ENCODE data around the gene EFNA5.

EFNA5 gene

DNA sequence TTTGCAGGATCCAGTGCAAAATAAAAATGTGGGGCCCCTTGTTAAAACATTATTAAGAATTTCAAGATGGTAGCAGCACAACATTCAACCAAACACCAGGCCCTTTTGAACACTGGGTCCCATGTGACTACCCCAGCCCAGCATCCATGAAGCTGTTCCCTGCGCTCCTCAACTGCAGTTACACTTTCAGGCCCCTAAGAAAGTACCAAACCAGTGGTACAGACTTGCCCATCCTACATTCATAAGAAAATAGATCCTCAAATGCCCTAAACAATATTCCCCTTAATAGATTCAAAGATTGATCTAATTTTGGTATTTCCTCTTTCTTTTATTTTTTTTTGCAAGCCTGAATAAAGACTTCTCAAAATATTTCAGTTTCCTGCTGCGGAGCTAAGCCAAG, 201.7 kb downstream of the EFNA5 start:
- TF ChIP-seq EZH2 (IDR thresholded peaks at IDR 0.05) (no peak), FOXP2 (optimal IDR thresholded peaks at IDR 0.05; ENCODE audit: control extremely low read depth, extremely low read length, insufficient read depth) (no peak), POLR2AphosphoS5 (IDR thresholded peaks at IDR 0.05; ENCODE audit: borderline replicate concordance, low read depth, low read length) (no peak)
- Histone ChIP-seq H3K36me3 (ENCODE audit: insufficient read depth, low read length) (no peaks in the 10 kb centered on the region), H3K4me3 (no peak overlapping the region), H3K9ac (ENCODE audit: insufficient read length) (no peak overlapping the region), H3K9me3 (ENCODE audit: low read depth, low read length) (no peaks in the 10 kb centered on the region), H3K27ac (no peak overlapping the region)
- no peak for DNase-seq (ENCODE audit: low read depth, low spot score)

DNA sequence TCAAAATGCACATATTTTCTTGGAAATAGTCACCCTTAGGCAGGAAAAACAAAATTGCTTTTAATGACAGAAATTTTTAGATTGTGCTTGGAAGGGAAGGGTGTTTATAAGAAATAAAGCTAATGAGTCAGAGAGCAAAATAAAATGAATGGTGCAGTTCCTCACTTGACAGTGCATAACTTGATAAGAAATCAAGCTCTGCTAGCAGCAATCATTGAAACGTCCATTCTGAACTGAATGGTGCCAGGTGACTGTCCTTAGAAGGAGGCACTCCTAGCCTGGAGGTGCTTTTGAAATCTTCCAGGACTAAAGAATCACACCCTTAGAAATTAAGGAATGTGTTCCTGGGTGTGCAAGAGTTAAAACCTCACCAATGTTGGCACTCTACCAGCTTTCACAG, 202.5 kb downstream of the EFNA5 start:
- no peak for DNase-seq (ENCODE audit: low read depth, low spot score)
- H3K27ac ChIP-seq, result no peak overlapping the region
- no peaks in the 10 kb centered on the region for H3K36me3 ChIP-seq (ENCODE audit: insufficient read depth, low read length)
- H3K9me3 ChIP-seq (ENCODE audit: low read depth, low read length), result no peaks in the 10 kb centered on the region
- TF ChIP-seq POLR2AphosphoS5 (IDR thresholded peaks at IDR 0.05; ENCODE audit: borderline replicate concordance, low read depth, low read length) (no peak), EZH2 (IDR thresholded peaks at IDR 0.05) (no peak), FOXP2 (optimal IDR thresholded peaks at IDR 0.05; ENCODE audit: control extremely low read depth, extremely low read length, insufficient read depth) (no peak)
- H3K9ac ChIP-seq (ENCODE audit: insufficient read length), result no peak overlapping the region
- H3K4me3 ChIP-seq, result no peak overlapping the region

DNA sequence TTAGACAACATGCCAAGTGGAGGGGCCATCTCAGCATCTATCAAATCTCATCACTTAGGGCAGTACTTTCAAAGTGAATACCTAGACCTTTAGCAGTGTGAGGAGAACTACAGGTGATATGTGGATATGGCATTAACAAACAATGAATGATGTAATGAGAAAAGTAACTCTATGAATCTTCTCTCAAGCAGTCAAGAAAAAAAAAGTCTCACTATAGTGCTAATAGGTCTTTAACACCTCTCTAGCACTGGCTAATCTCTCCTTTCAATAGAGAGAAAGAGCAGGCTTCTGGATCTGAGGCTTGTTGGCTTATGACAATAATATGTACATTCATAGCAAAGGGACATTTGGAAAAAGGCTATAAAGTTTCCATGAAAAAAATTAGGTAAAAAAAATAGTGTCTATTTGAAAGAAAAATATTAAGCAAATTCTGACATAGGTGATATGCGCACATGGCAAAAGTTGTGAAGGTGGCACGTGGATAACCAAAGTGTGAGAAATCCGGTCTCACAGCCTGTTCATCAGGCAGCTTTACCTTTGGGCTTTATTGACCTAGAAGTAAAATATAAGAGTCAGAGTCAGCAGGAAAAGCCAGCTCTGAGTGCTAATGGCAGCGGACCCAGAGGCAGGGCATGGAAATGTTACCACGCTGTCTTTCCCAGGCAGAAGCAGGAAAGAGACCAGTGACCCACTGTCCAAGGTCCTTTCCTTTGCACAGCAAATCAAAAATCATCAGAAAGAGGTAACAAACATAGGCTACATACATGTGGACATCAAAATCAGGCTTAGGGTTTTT, 203.4 kb downstream of the EFNA5 start:
- DNase-seq (ENCODE audit: low read depth, low spot score), result no peak
- Histone ChIP-seq H3K27ac (no peak overlapping the region), H3K9ac (ENCODE audit: insufficient read length) (no peak overlapping the region), H3K9me3 (ENCODE audit: low read depth, low read length) (no peaks in the 10 kb centered on the region), H3K4me3 (no peak overlapping the region), H3K36me3 (ENCODE audit: insufficient read depth, low read length) (no peaks in the 10 kb centered on the region)
- no peak for TF ChIP-seq EZH2 (IDR thresholded peaks at IDR 0.05)
- TF ChIP-seq POLR2AphosphoS5 (IDR thresholded peaks at IDR 0.05; ENCODE audit: borderline replicate concordance, low read depth, low read length), result no peak
- TF ChIP-seq FOXP2 (optimal IDR thresholded peaks at IDR 0.05; ENCODE audit: control extremely low read depth, extremely low read length, insufficient read depth), result no peak

DNA sequence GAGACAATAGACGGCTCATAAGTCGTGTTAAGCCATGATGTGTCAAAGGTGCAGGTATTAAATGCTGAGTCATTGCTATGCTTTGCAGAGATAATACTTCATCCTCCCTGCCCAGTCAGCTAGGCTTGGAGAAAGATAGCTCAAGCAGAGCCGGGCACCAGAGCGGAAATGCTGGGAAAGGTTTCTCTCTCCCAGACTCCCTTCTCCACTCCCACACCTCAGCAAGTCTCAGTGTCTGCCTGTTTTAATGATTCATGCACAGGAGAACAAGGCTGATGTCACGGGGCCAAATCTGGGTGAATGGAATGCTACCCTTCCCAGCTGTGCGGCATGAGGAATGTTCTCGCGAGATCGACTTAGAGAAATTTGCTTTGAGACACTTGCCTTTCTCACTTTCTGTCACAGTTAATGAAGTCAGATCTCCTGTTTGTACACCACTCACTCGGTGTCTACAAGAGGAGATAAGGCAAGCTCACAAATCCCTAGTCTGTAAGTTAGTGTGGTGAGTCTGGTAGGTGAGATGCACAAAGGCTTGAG, 204.4 kb downstream of the EFNA5 start:
- DNase-seq (ENCODE audit: low read depth, low spot score), result no peak
- H3K4me3 ChIP-seq, result no peak overlapping the region
- no peaks in the 10 kb centered on the region for H3K9me3 ChIP-seq (ENCODE audit: low read depth, low read length)
- no peak overlapping the region for H3K9ac ChIP-seq (ENCODE audit: insufficient read length)
- H3K27ac ChIP-seq, result no peak overlapping the region
- no peak for TF ChIP-seq EZH2 (IDR thresholded peaks at IDR 0.05)
- TF ChIP-seq FOXP2 (optimal IDR thresholded peaks at IDR 0.05; ENCODE audit: control extremely low read depth, extremely low read length, insufficient read depth), result no peak
- H3K36me3 ChIP-seq (ENCODE audit: insufficient read depth, low read length), result no peaks in the 10 kb centered on the region

DNA sequence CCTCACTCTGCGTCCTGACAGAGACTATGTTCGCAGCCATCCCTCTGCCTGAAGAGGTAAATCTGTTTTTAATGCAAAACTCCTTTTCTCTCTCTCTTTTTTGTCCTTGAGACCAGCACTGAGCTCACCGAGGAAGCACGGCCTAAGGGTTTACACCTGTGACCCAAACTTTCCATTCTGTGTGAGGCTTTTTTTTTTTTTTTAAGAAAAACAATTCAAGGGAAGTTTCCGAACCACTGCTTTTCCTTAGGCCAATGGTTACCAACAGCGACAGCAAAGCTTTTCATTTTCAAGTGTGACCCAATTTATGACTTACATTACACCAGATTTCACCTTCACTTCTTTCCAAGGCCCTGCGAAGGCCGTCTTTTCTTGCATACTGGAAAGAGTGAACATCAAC, 205.9 kb downstream of the EFNA5 start:
- H3K9ac ChIP-seq (ENCODE audit: insufficient read length), result no peak overlapping the region
- H3K27ac ChIP-seq, result no peak overlapping the region
- TF ChIP-seq FOXP2 (optimal IDR thresholded peaks at IDR 0.05; ENCODE audit: control extremely low read depth, extremely low read length, insufficient read depth), result no peak
- TF ChIP-seq POLR2AphosphoS5 (IDR thresholded peaks at IDR 0.05; ENCODE audit: borderline replicate concordance, low read depth, low read length), result no peak
- TF ChIP-seq EZH2 (IDR thresholded peaks at IDR 0.05), result no peak

DNA sequence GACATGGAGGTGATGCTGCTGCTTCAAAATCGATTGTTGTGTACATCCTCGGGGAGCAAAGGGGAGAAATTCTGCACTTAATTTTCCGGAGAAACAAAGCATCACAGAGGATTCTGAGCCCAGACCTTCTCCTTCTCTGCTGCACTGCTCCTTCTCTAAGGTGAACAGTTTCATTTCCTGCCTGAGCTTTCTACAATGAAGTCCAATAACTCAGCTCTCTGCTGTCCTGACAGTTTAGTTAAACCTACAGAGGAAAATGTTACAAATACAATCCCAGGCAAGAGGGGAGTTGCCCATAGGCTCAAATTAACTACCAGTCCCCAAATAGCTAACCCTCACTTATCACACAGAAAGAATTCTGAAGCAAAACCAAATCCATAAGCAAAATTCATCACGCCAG, 206.3 kb downstream of the EFNA5 start:
- DNase-seq (ENCODE audit: low read depth, low spot score), result no peak
- no peaks in the 10 kb centered on the region for H3K9me3 ChIP-seq (ENCODE audit: low read depth, low read length)
- no peak overlapping the region for H3K27ac ChIP-seq
- H3K9ac ChIP-seq (ENCODE audit: insufficient read length), result no peak overlapping the region
- no peaks in the 10 kb centered on the region for H3K36me3 ChIP-seq (ENCODE audit: insufficient read depth, low read length)
- no peak overlapping the region for H3K4me3 ChIP-seq
- TF ChIP-seq POLR2AphosphoS5 (IDR thresholded peaks at IDR 0.05; ENCODE audit: borderline replicate concordance, low read depth, low read length), result no peak
- no peak for TF ChIP-seq EZH2 (IDR thresholded peaks at IDR 0.05)
- no peak for TF ChIP-seq FOXP2 (optimal IDR thresholded peaks at IDR 0.05; ENCODE audit: control extremely low read depth, extremely low read length, insufficient read depth)

More for the DNA sequence above, 205.9 kb downstream of the EFNA5 start:
- H3K36me3 ChIP-seq (ENCODE audit: insufficient read depth, low read length), result no peaks in the 10 kb centered on the region
- H3K4me3 ChIP-seq, result no peak overlapping the region
- DNase-seq (ENCODE audit: low read depth, low spot score), result no peak
- no peaks in the 10 kb centered on the region for H3K9me3 ChIP-seq (ENCODE audit: low read depth, low read length)

DNA sequence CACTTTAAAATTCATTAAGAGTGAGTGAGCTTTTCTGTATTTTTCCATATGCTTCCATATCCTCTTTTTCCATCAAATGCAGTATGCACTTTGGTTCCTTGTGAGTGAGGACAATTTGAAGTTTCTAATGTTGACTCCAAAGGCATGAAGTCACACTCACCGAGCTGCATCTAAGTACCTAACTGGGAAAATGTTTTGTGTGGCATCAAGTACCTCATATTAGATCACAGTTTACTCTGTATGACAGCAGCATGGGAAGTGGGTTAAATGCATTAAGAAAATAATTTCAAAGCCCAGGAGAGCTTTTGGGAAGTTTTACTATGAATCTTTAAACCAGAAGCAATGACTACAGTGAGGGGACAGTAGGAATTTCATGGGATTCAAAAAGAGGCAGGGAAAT, 207.0 kb downstream of the EFNA5 start:
- no peak overlapping the region for H3K4me3 ChIP-seq
- H3K36me3 ChIP-seq (ENCODE audit: insufficient read depth, low read length), result no peaks in the 10 kb centered on the region
- no peaks in the 10 kb centered on the region for H3K9me3 ChIP-seq (ENCODE audit: low read depth, low read length)
- TF ChIP-seq POLR2AphosphoS5 (IDR thresholded peaks at IDR 0.05; ENCODE audit: borderline replicate concordance, low read depth, low read length) (no peak), EZH2 (IDR thresholded peaks at IDR 0.05) (no peak), FOXP2 (optimal IDR thresholded peaks at IDR 0.05; ENCODE audit: control extremely low read depth, extremely low read length, insufficient read depth) (no peak)
- no peak overlapping the region for H3K27ac ChIP-seq
- no peak for DNase-seq (ENCODE audit: low read depth, low spot score)
- no peak overlapping the region for H3K9ac ChIP-seq (ENCODE audit: insufficient read length)

DNA sequence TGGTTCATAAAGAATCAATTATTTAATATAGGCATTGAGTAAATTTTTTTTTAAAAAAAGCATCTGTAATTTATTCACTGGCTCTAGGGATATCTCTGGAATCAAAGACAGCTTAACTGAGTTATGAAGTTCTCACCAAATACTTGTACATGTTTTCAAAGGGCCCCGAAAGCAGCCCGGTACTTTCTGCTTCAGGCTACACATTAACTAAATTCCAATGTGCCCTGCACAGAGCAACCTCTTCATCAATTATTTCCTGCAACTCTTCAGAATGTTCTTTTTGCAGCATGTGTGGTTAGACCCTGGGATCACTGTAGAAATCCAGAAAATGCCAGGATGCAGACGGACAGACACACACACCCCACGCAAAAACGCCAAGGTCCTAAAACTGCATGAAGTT, 209.0 kb downstream of the EFNA5 start:
- no peak for DNase-seq (ENCODE audit: low read depth, low spot score)
- no peak overlapping the region for H3K9ac ChIP-seq (ENCODE audit: insufficient read length)
- no peak overlapping the region for H3K27ac ChIP-seq
- no peaks in the 10 kb centered on the region for H3K36me3 ChIP-seq (ENCODE audit: insufficient read depth, low read length)
- H3K9me3 ChIP-seq (ENCODE audit: low read depth, low read length), result no peaks in the 10 kb centered on the region
- TF ChIP-seq FOXP2 (optimal IDR thresholded peaks at IDR 0.05; ENCODE audit: control extremely low read depth, extremely low read length, insufficient read depth), result no peak
- no peak for TF ChIP-seq POLR2AphosphoS5 (IDR thresholded peaks at IDR 0.05; ENCODE audit: borderline replicate concordance, low read depth, low read length)
- no peak for TF ChIP-seq EZH2 (IDR thresholded peaks at IDR 0.05)
- no peak overlapping the region for H3K4me3 ChIP-seq

Measured in SK-N-MC (cell line).